SU-DHL-6 (cell line): ENCODE results near the gene TRAF2.

Source experiments
- EZH2phosphoT487 ChIP-seq: fragments of 200-600 bp; sonication (generic), shearing (Covaris generic); conservative IDR thresholded peaks from 2 replicates; pipeline ENCODE4 v1.6.1; 2018; ENCODE audit warnings: mild to moderate bottlenecking, antibody characterized with exemption, low read length, moderate library complexity, mixed read lengths
- TF ChIP-seq, protein P1 (sequence below): fragments of 200-600 bp; sonication (generic); IDR thresholded peaks from one replicate; pipeline ENCODE4 v1.5.1; 2017; ENCODE audit warnings: antibody characterized with exemption, mild to moderate bottlenecking, low read length, moderate library complexity; ENCODE audit not compliant: insufficient read depth, poor library complexity, severe bottlenecking

DNA sequence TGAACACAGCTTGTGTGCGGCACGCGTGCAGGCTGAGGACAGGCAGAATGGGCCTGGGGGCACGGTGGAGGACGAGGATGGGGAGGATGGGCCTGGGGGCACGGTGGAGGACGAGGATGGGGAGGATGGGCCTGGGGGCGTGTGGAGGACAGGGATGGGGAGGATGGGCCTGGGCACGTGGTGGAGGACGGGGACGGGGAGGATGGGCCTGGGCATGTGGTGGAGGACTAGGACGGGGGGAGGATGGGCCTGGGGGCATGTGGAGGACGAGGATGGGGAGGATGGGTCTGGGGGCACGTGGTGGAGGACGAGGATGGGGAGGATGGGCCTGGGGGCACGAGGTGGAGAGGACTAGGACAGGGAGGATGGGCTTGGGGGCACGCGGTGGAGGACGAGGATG, 36.2 kb downstream of the TRAF2 start:
- TF ChIP-seq, protein P1, sequence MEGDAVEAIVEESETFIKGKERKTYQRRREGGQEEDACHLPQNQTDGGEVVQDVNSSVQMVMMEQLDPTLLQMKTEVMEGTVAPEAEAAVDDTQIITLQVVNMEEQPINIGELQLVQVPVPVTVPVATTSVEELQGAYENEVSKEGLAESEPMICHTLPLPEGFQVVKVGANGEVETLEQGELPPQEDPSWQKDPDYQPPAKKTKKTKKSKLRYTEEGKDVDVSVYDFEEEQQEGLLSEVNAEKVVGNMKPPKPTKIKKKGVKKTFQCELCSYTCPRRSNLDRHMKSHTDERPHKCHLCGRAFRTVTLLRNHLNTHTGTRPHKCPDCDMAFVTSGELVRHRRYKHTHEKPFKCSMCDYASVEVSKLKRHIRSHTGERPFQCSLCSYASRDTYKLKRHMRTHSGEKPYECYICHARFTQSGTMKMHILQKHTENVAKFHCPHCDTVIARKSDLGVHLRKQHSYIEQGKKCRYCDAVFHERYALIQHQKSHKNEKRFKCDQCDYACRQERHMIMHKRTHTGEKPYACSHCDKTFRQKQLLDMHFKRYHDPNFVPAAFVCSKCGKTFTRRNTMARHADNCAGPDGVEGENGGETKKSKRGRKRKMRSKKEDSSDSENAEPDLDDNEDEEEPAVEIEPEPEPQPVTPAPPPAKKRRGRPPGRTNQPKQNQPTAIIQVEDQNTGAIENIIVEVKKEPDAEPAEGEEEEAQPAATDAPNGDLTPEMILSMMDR, result no peak
- no peak for TF ChIP-seq EZH2phosphoT487
